Measurements from ENCODE around the gene OXCT2. TPM values are rescaled to one million over a fixed set of nuclear protein-coding genes. Genes with fewer than 3 reads are reported as not detected.

Gene OXCT2
- total and polyA plus RNA-seq, 2 of the 13 experiments (the other 11 are each of a cell fraction or from before 2014, with no cell fraction given), result 0.21 to 0.33 TPM

GRCh38 chr1:39800471-39800835 lies 29.3 kb upstream of the OXCT2 start:
- Histone ChIP-seq H4K20me1 (ENCODE audit: insufficient read depth, low read length) (no peaks in the 10 kb centered on the region), H3K27ac (ENCODE audit: extremely low read length, insufficient read depth, low read length) (no peak overlapping the region), H3K4me3 (replicated peaks in 1 of 3; ENCODE audit: insufficient read depth in 1 of 3, low read depth in 2 of 3, low read length in 3 of 3) (no peak overlapping the region), H3K36me3 (replicated peaks in 1 of 2; ENCODE audit: control insufficient read depth in 1 of 2, insufficient read depth in 2 of 2, low read length in 2 of 2) (no peaks in the 10 kb centered on the region), H2AFZ (ENCODE audit: low read length) (no peak overlapping the region), H3K4me1 (ENCODE audit: insufficient read depth, low read length) (peaks cover 20% of the 10 kb centered on the region), H3K27me3 (ENCODE audit: control insufficient read depth in 1 of 2, insufficient read depth in 2 of 2, low read length in 2 of 2) (no peaks in the 10 kb centered on the region), H3K79me2 (ENCODE audit: insufficient read depth, low read length) (no peaks in the 10 kb centered on the region), H3K4me2 (ENCODE audit: low read depth, low read length) (no peak overlapping the region), H3K9ac (ENCODE audit: insufficient read depth, low read depth, low read length) (no peak overlapping the region), H3K9me3 (ENCODE audit: low read length) (peaks cover 2% of the 10 kb centered on the region; the same call in 1 of the 2 replicates)
- in situ Hi-C loops (cut with HindIII; ENCODE audit: extremely low pct_ligation_motif_present, low pct_unique_long_range_greater_than_20kb), result loop anchor here (5.0 kb wide), 1 partner anchor 98 kb away; no protein-coding TSS in a partner anchor
- ChIA-PET CTCF (ENCODE audit: low intra/inter-chr PET ratio, low total read pairs) (interaction anchor here (0.6 to 0.9 kb wide), 2 partner anchors 98 to 128 kb away, joined by 3 to 4 read pairs; no protein-coding TSS in a partner anchor), POLR2A (interaction anchor here (1.4 kb wide), 1 partner anchor 100 kb away, joined by 3 read pairs; no protein-coding TSS in a partner anchor)
- intact Hi-C loops (cut with micrococcal nuclease; ENCODE audit: unreplicated experiment), result no loop called here
- no TSS peak for BruUV-seq (replicated peaks)
- no peak for TF ChIP-seq PAWR (CRISPR knock-in tag; IDR thresholded peaks at IDR 0.05; ENCODE audit: borderline replicate concordance)
- no peak for TF ChIP-seq RFXAP (CRISPR knock-in tag; IDR thresholded peaks at IDR 0.05; ENCODE audit: borderline replicate concordance)
- FAIRE-seq (no peak), DNase-seq (ENCODE audit: low spot score) (no peak), ATAC-seq (no peak)
- 50% methylated on average over 3 of the region's 3 CpGs for WGBS (ENCODE audit: low lambda C conversion rate)

GRCh38 chr1:39799770-39800470 lies 28.8 kb upstream of the OXCT2 start:
- H3K36me3 ChIP-seq (replicated peaks in 1 of 2; ENCODE audit: control insufficient read depth in 1 of 2, insufficient read depth in 2 of 2, low read length in 2 of 2), result no peaks in the 10 kb centered on the region
- no TSS peak for BruUV-seq (replicated peaks)
- no peak overlapping the region for H3K9ac ChIP-seq (ENCODE audit: insufficient read depth, low read depth, low read length)
- H3K27ac ChIP-seq (ENCODE audit: extremely low read length, insufficient read depth, low read length), result no peak overlapping the region
- peaks cover 20% of the 10 kb centered on the region for H3K4me1 ChIP-seq (ENCODE audit: insufficient read depth, low read length)
- DNase-seq (ENCODE audit: low spot score) (peak; percentile 52), FAIRE-seq (no peak), ATAC-seq (peak; percentile 77)
- H3K27me3 ChIP-seq (ENCODE audit: control insufficient read depth in 1 of 2, insufficient read depth in 2 of 2, low read length in 2 of 2), result no peaks in the 10 kb centered on the region
- H4K20me1 ChIP-seq (ENCODE audit: insufficient read depth, low read length), result no peaks in the 10 kb centered on the region
- no peak overlapping the region for H3K4me2 ChIP-seq (ENCODE audit: low read depth, low read length)
- no peak overlapping the region for H3K4me3 ChIP-seq (replicated peaks in 1 of 3; ENCODE audit: insufficient read depth in 1 of 3, low read depth in 2 of 3, low read length in 3 of 3)
- ChIA-PET POLR2A (interaction anchor here (1.4 kb wide), 1 partner anchor 101 kb away, joined by 3 read pairs; no protein-coding TSS in a partner anchor), CTCF (ENCODE audit: low intra/inter-chr PET ratio, low total read pairs) (interaction anchor here (0.6 to 0.9 kb wide), 2 partner anchors 98 to 127 kb away, joined by 3 to 4 read pairs; no protein-coding TSS in a partner anchor)
- in situ Hi-C loops (cut with HindIII; ENCODE audit: extremely low pct_ligation_motif_present, low pct_unique_long_range_greater_than_20kb) (loop anchor here (5.0 kb wide), 1 partner anchor 98 kb away; no protein-coding TSS in a partner anchor), intact Hi-C loops (cut with micrococcal nuclease; ENCODE audit: unreplicated experiment) (loop anchor here (1.0 kb wide), 1 partner anchor 98 kb away; no protein-coding TSS in a partner anchor)
- no peak overlapping the region for H2AFZ ChIP-seq (ENCODE audit: low read length)
- H3K9me3 ChIP-seq (ENCODE audit: low read length), result no peaks in the 10 kb centered on the region
- no peaks in the 10 kb centered on the region for H3K79me2 ChIP-seq (ENCODE audit: insufficient read depth, low read length)
- no CpG with 5 or more reads among the region's 8 CpGs for WGBS (ENCODE audit: low lambda C conversion rate)
- TF ChIP-seq RARA (CRISPR knock-in tag; IDR thresholded peaks at IDR 0.05), result peak; percentile 13; the same call in 1 of the 2 replicates
- peak; percentile 70; the same call in 1 of the 2 replicates for TF ChIP-seq TBX3 (IDR thresholded peaks at IDR 0.05; ENCODE audit: borderline replicate concordance)
- TF ChIP-seq ZNF768 (CRISPR knock-in tag; IDR thresholded peaks at IDR 0.05), result peak; percentile 51; the same call in 1 of the 2 replicates
- TF ChIP-seq, protein P1, sequence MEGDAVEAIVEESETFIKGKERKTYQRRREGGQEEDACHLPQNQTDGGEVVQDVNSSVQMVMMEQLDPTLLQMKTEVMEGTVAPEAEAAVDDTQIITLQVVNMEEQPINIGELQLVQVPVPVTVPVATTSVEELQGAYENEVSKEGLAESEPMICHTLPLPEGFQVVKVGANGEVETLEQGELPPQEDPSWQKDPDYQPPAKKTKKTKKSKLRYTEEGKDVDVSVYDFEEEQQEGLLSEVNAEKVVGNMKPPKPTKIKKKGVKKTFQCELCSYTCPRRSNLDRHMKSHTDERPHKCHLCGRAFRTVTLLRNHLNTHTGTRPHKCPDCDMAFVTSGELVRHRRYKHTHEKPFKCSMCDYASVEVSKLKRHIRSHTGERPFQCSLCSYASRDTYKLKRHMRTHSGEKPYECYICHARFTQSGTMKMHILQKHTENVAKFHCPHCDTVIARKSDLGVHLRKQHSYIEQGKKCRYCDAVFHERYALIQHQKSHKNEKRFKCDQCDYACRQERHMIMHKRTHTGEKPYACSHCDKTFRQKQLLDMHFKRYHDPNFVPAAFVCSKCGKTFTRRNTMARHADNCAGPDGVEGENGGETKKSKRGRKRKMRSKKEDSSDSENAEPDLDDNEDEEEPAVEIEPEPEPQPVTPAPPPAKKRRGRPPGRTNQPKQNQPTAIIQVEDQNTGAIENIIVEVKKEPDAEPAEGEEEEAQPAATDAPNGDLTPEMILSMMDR (CRISPR knock-in tag; IDR thresholded peaks at IDR 0.05), result peak; percentile 72
- TF ChIP-seq RBM22 (optimal IDR thresholded peaks at IDR 0.05; ENCODE audit: low read length), result no peak
- TF ChIP-seq, protein P2, sequence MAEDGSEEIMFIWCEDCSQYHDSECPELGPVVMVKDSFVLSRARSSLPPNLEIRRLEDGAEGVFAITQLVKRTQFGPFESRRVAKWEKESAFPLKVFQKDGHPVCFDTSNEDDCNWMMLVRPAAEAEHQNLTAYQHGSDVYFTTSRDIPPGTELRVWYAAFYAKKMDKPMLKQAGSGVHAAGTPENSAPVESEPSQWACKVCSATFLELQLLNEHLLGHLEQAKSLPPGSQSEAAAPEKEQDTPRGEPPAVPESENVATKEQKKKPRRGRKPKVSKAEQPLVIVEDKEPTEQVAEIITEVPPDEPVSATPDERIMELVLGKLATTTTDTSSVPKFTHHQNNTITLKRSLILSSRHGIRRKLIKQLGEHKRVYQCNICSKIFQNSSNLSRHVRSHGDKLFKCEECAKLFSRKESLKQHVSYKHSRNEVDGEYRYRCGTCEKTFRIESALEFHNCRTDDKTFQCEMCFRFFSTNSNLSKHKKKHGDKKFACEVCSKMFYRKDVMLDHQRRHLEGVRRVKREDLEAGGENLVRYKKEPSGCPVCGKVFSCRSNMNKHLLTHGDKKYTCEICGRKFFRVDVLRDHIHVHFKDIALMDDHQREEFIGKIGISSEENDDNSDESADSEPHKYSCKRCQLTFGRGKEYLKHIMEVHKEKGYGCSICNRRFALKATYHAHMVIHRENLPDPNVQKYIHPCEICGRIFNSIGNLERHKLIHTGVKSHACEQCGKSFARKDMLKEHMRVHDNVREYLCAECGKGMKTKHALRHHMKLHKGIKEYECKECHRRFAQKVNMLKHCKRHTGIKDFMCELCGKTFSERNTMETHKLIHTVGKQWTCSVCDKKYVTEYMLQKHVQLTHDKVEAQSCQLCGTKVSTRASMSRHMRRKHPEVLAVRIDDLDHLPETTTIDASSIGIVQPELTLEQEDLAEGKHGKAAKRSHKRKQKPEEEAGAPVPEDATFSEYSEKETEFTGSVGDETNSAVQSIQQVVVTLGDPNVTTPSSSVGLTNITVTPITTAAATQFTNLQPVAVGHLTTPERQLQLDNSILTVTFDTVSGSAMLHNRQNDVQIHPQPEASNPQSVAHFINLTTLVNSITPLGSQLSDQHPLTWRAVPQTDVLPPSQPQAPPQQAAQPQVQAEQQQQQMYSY (CRISPR knock-in tag; IDR thresholded peaks at IDR 0.05), result no peak
- TF ChIP-seq NR2F6 (IDR thresholded peaks at IDR 0.05), result 0 out of 2 replicates have a peak, but pooled peaks have one; percentile 11
- TF ChIP-seq NR2F6 (CRISPR knock-in tag; IDR thresholded peaks at IDR 0.05), result 0 out of 2 replicates have a peak, but pooled peaks have one; percentile 12
- 0 out of 2 replicates have a peak, but pooled peaks have one; percentile 11 for TF ChIP-seq KLF6 (CRISPR knock-in tag; IDR thresholded peaks at IDR 0.05)
- no peak for TF ChIP-seq JDP2 (CRISPR knock-in tag; IDR thresholded peaks at IDR 0.05; ENCODE audit: borderline replicate concordance)
